Measurements from ENCODE around the gene LYSMD2. TPM values are rescaled to one million over a fixed set of nuclear protein-coding genes. Genes with fewer than 3 reads are reported as not detected.

Gene LYSMD2
- polyA plus RNA-seq, 1 donor from 2014 or later, result 66.6 TPM

DNA sequence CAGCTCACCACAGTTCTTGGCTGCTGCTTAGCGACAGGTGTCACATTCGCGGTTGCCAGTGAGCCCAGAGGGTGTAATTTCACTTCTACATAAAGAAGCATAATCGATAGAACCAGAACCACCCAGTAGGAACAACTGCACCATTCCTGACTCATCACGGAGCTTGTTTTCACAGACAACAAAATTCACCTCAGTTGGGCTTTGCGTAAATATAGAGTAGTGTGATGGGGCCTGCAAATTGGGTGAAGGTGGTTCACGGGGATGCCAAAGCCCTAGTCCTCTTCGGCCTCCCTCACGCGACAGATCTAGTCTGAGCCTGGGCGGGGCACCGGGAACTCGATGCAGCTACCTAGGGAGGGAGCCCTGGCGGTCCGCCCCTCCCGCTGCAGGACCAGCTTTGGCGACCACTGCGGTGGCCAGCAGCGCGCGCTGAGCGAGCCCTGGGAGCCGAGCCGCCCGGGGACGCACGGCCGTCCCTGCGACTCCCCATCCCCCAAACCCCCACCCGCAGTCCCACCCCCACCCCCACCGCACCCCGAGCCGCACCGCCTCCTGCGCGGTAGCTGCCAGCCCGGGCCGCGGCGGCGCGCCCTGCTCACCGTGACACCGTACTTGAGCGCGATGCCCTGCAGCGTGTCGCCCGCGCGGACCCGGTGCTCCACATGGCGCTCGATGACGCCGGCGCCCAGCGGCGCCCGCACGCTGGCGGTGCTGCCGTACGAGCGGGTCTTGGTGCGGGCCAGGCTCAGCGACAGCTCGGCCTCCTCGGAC lies 519 bp downstream of the LYSMD2 start:
- peaks cover 2% of the 10 kb centered on the region for H3K27me3 Mint-ChIP-seq
- no peaks in the 10 kb centered on the region for H3K9me3 Mint-ChIP-seq
- peak overlapping the region; percentile 83 to 95 (median 94) for H3K27ac Mint-ChIP-seq
- peak overlapping the region; percentile 93 to 98 (median 96) for H3K4me3 Mint-ChIP-seq
- H3K36me3 Mint-ChIP-seq, result peaks cover 6% of the 10 kb centered on the region
- peaks cover 44 to 55% (median 53%) of the 10 kb centered on the region in 3 donors for H3K4me1 Mint-ChIP-seq

DNA sequence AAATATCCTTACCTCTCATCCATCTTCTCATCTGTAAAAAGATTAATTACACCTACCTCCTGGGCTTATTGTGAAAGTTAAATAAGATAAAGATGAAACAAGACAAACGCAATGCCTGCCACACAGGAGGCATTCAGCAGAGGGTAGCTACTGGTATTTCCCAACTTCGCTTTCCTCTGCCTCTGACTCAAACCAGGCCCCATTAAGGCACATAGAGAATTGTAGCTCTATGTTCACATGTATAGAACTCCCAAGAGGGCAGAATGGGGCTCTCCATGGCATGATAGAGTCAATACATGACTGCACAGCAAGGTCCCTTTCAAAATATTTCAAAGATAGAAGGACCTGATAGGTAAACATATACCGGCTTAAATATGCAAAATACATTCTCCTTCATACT lies 1.4 kb downstream of the LYSMD2 start:
- H3K4me1 Mint-ChIP-seq, result peaks cover 47 to 62% (median 62%) of the 10 kb centered on the region in 3 donors
- H3K27me3 Mint-ChIP-seq, result peaks cover 4% of the 10 kb centered on the region
- peak overlapping the region; percentile 93 to 98 (median 96) for H3K4me3 Mint-ChIP-seq
- no peaks in the 10 kb centered on the region for H3K9me3 Mint-ChIP-seq
- peaks cover 6% of the 10 kb centered on the region for H3K36me3 Mint-ChIP-seq
- peak overlapping the region; percentile 83 to 95 (median 94) for H3K27ac Mint-ChIP-seq

- H3K9me3 Mint-ChIP-seq, result no peaks in the 10 kb centered on the region
Observed at GRCh38 chr15:51735228-51736010, 2.0 kb downstream of the LYSMD2 start.

DNA sequence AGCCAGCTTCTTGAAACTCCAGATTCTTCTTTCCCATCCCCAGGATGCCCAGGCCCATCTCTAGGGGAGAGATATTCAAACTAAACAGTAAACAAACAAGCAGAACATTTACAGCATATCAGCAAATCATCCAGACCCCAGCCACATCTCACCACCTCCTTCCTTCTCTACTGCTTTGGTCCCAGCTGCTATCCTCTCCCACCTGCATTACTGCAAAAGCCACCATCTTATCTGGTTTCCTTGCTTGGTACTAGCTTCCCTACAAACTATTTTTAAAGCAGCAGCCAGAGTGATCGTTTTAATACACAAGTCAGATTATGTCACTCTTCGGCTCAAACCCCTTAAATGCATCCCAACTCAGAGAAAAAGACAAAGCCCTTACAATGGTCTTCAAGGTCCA lies 4.8 kb downstream of the LYSMD2 start:
- Mint-ChIP-seq H3K4me3 (peak overlapping the region; percentile 82 to 92 (median 86)), H3K27ac (peak overlapping the region; percentile 94 to 98 (median 96)), H3K36me3 (peaks cover 6% of the 10 kb centered on the region), H3K9me3 (no peaks in the 10 kb centered on the region), H3K27me3 (peaks cover 4% of the 10 kb centered on the region), H3K4me1 (peaks cover 59 to 74% (median 64%) of the 10 kb centered on the region in 3 donors)

More at GRCh38 chr15:51735228-51736010, 2.0 kb downstream of the LYSMD2 start:
- Mint-ChIP-seq H3K27ac (peak overlapping the region; percentile 71 to 95 (median 83)), H3K36me3 (peaks cover 6% of the 10 kb centered on the region), H3K27me3 (peaks cover 4% of the 10 kb centered on the region), H3K4me1 (peaks cover 51 to 66% (median 66%) of the 10 kb centered on the region in 3 donors), H3K4me3 (peak overlapping the region; percentile 93 to 98 (median 96))

DNA sequence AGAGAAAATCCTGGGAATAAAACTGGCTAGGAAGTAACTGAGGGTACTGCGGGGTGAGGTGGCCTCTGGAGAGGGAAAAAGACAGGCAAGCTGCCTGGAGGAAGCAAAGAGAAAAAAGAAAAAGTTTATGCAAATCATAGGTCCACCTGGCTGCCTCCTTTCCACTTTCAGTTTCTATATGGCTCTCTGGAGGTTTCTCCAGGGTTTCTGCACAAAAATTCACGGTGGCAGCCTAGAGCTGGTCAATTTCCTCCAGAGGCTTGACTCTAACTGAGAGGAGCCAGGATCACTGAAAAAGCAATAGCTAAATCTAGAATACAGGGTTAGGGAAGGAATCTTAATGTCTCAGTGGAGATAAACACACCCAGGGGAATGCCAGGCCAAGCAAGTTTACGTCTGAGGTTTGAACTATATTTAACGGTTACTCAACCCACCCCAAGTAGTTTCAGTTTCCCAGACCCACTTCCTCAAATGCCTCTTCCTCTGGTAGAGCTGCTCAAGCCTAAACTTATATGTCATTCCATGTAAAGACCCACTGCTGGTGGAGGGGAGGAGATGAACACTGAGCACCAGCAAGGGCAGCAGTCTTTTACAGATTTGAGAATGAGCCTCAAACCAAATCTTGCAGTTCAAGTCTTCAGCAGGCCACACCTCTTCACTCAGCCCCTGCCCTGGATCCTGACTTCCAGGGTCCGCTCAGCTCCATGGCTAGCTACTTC lies 5.7 kb downstream of the LYSMD2 start:
- Mint-ChIP-seq H3K36me3 (peaks cover 6% of the 10 kb centered on the region), H3K4me3 (peak overlapping the region; percentile 82 to 92 (median 86)), H3K27me3 (peaks cover 4% of the 10 kb centered on the region), H3K4me1 (peaks cover 66 to 82% (median 71%) of the 10 kb centered on the region in 3 donors), H3K9me3 (no peaks in the 10 kb centered on the region), H3K27ac (peak overlapping the region; percentile 94 to 98 (median 96))

DNA sequence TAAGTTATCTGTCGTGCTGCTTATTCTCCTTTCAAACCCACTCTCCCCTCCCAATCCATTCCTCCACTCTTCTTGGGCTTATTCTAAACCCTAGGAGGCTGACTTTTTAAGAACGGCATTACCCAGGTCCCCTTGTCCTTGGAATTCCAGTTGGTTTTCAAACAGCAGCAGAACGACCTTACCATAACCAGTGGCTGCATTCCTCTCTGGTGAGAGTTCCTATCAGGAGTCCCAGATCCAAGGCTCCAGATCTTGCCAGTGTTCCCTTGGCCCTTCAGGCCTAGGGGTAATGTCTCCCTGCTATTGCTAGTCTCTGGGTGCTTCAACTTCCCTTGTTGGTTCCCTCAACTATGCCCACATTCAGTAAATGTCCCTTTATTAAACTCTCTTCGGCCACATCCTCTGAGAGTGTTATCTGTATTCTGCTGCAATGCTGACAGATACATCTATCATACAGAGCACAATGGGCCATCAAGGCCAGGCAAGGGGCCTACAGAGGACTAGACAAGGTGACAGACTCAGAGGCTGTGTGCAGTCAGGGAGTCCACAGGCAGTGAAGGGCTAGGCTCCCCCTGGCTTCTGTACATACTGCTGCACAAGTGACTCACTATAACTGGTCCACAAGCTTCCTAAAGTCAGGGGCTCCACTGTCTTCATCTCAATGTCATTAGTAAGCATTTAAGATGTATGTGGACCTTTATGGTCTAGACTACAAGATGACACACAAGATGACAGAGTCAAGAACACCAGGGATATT lies 10.1 kb downstream of the LYSMD2 start:
- Mint-ChIP-seq H3K9me3 (no peaks in the 10 kb centered on the region), H3K27ac (peak overlapping the region; percentile 33 to 58 (median 46)), H3K36me3 (peaks cover 3% of the 10 kb centered on the region), H3K4me3 (peak overlapping the region in 3 of 4 donors; percentile 12 to 65 (median 55)), H3K4me1 (peaks cover 47 to 66% (median 49%) of the 10 kb centered on the region in 3 donors), H3K27me3 (peaks cover 1% of the 10 kb centered on the region)

- no peaks in the 10 kb centered on the region for H3K9me3 Mint-ChIP-seq
- H3K4me1 Mint-ChIP-seq, result peaks cover 39 to 61% (median 45%) of the 10 kb centered on the region in 3 donors
- H3K27me3 Mint-ChIP-seq, result peaks cover 1% of the 10 kb centered on the region
- H3K27ac Mint-ChIP-seq, result peak overlapping the region; percentile 8 to 83 (median 33)
- peaks cover 7% of the 10 kb centered on the region for H3K36me3 Mint-ChIP-seq
- H3K4me3 Mint-ChIP-seq, result peak overlapping the region in 2 of 4 donors; percentile 70 to 83
Observed at GRCh38 chr15:51726302-51727073, 11.0 kb downstream of the LYSMD2 start.

GRCh38 chr15:51724673-51725072 lies 12.8 kb downstream of the LYSMD2 start:
- Mint-ChIP-seq H3K27ac (peak overlapping the region in 1 of 3 donors; percentile 64), H3K9me3 (no peaks in the 10 kb centered on the region), H3K27me3 (no peaks in the 10 kb centered on the region), H3K4me1 (peaks cover 31 to 45% (median 37%) of the 10 kb centered on the region in 3 donors), H3K4me3 (peak overlapping the region in 1 of 4 donors; percentile 77), H3K36me3 (peaks cover 8% of the 10 kb centered on the region)

- no peaks in the 10 kb centered on the region for H3K9me3 Mint-ChIP-seq
- H3K27ac Mint-ChIP-seq, result peak overlapping the region in 1 of 3 donors; percentile 64
- peaks cover 8% of the 10 kb centered on the region for H3K36me3 Mint-ChIP-seq
- H3K27me3 Mint-ChIP-seq, result no peaks in the 10 kb centered on the region
- H3K4me1 Mint-ChIP-seq, result peaks cover 36 to 43% (median 38%) of the 10 kb centered on the region in 3 donors
- H3K4me3 Mint-ChIP-seq, result peak overlapping the region in 2 of 4 donors; percentile 47 to 77
Observed at GRCh38 chr15:51724199-51724598, 13.3 kb downstream of the LYSMD2 start.

GRCh38 chr15:51721199-51721960 lies 16.1 kb downstream of the LYSMD2 start:
- peaks cover 10% of the 10 kb centered on the region for H3K36me3 Mint-ChIP-seq
- H3K4me1 Mint-ChIP-seq, result peaks cover 23 to 33% (median 30%) of the 10 kb centered on the region in 3 donors
- H3K4me3 Mint-ChIP-seq, result no peak overlapping the region
- no peak overlapping the region for H3K27ac Mint-ChIP-seq
- H3K27me3 Mint-ChIP-seq, result no peaks in the 10 kb centered on the region
- H3K9me3 Mint-ChIP-seq, result no peaks in the 10 kb centered on the region

GRCh38 chr15:51720201-51720995 lies 17.1 kb downstream of the LYSMD2 start:
- Mint-ChIP-seq H3K9me3 (no peaks in the 10 kb centered on the region), H3K27ac (no peak overlapping the region), H3K4me3 (no peak overlapping the region), H3K4me1 (peaks cover 20 to 29% (median 25%) of the 10 kb centered on the region in 3 donors), H3K27me3 (no peaks in the 10 kb centered on the region), H3K36me3 (peaks cover 10% of the 10 kb centered on the region)

DNA sequence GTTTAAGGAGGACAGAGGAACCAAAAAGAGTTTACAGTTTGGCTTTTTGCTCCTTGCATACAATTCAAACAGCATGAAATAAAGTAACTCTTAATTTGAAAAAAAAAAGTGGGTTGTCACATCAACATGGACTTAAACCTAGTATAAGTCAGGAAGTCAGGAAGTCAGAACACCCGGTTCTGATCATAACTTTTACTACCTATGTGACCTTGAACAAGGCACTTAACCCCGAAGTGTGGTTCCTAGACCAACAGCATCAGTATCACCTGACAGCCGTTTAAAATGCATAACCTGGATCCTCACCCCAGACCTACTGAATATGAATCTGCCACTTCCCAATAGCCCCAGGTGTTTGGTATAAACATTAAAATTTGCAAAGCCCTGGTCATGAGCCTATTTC lies 18.7 kb downstream of the LYSMD2 start:
- Mint-ChIP-seq H3K4me1 (peaks cover 14 to 23% (median 16%) of the 10 kb centered on the region in 3 donors), H3K27me3 (no peaks in the 10 kb centered on the region), H3K4me3 (peak overlapping the region in 1 of 4 donors; percentile 37), H3K27ac (peak overlapping the region in 1 of 3 donors; percentile 53), H3K36me3 (peaks cover 9% of the 10 kb centered on the region), H3K9me3 (no peaks in the 10 kb centered on the region)
